K562 (cell line): ENCODE results near the gene SH3GL3.

Experiments
- ARNT ChIP-seq, 2 experiments: fragments of 450-650 bp; IDR thresholded peaks; 2 replicates each; pipeline ENCODE4 v1.6.1; 2016; ENCODE audit warnings: mild to moderate bottlenecking in 1 of 2
- FUS ChIP-seq: fragments of 200-400 bp; formaldehyde crosslinking; optimal IDR thresholded peaks from 2 replicates; pipeline ENCODE3; 2017; ENCODE audit warnings: low read depth, low read length
- HNRNPH1 ChIP-seq: fragments of 200-400 bp; formaldehyde crosslinking; optimal IDR thresholded peaks from 2 replicates; pipeline ENCODE3; 2017; ENCODE audit warnings: low read depth, mild to moderate bottlenecking, low read length, moderate library complexity
- NR1H2 ChIP-seq: sonication (generic); formaldehyde crosslinking; IDR thresholded peaks from 2 replicates; pipeline ENCODE4 v1.4.0; 2020; ENCODE audit warnings: mild to moderate bottlenecking, missing genetic modification reagents
- NRF1 ChIP-seq, 2 experiments: fragments of 450-650 bp; IDR thresholded peaks in 1 of 2; conservative IDR thresholded peaks in 1 of 2; 2 replicates each; pipeline ENCODE4 v1.6.1; 2014; ENCODE audit warnings: mild to moderate bottlenecking in 2 of 2
- POLR2A ChIP-seq: fragments of 450-650 bp; conservative IDR thresholded peaks from 2 replicates; pipeline ENCODE4 v1.6.1; 2016
- ZNF140 ChIP-seq: fragments of 250-450 bp; sonication (Bioruptor Pico); IDR thresholded peaks from 2 replicates; pipeline ENCODE4 v1.8.0; 2021; ENCODE audit warnings: moderate library complexity, mild to moderate bottlenecking, inconsistent platforms
- TF ChIP-seq, protein P1 (sequence below), 3 experiments: IDR thresholded peaks in 2 of 3; conservative IDR thresholded peaks in 1 of 3; 2 replicates each; pipeline ENCODE4 v1.5.1; 2011 to 2012; ENCODE audit warnings: low read length in 3 of 3, mild to moderate bottlenecking in 3 of 3, control low read depth in 2 of 3, improper control_type of control experiment in 1 of 3, inconsistent platforms in 1 of 3, low read depth in 1 of 3, mixed read lengths in 1 of 3, moderate library complexity in 1 of 3; ENCODE audit not compliant: insufficient read depth in 2 of 3
- TF ChIP-seq, protein P2 (sequence below): fragments of 250-450 bp; sonication (Bioruptor Pico); IDR thresholded peaks from 2 replicates; pipeline ENCODE4 v1.8.0; 2022; ENCODE audit warnings: inconsistent platforms, mild to moderate bottlenecking, moderate library complexity, borderline replicate concordance

DNA sequence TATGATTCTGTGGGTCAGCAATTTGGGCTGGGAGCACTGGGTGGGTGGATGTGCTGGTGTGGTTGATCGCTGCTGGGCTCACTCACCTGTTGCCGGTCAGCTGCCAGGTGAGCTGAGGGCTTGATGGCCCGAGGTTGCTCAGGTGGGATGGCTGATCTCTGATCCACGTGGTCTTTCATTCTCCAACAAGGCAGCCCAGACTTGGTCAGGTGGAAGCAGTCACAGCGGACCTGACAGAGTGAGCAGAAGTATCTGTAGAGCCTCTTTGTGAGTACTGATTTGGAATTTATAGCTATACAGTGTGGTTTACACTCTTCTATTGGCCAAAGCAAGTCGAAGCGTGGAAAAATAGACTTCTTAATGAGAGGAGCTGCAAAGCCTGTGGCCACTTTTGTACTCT is 109.6 kb downstream of the SH3GL3 start:
- TF ChIP-seq, protein P1, sequence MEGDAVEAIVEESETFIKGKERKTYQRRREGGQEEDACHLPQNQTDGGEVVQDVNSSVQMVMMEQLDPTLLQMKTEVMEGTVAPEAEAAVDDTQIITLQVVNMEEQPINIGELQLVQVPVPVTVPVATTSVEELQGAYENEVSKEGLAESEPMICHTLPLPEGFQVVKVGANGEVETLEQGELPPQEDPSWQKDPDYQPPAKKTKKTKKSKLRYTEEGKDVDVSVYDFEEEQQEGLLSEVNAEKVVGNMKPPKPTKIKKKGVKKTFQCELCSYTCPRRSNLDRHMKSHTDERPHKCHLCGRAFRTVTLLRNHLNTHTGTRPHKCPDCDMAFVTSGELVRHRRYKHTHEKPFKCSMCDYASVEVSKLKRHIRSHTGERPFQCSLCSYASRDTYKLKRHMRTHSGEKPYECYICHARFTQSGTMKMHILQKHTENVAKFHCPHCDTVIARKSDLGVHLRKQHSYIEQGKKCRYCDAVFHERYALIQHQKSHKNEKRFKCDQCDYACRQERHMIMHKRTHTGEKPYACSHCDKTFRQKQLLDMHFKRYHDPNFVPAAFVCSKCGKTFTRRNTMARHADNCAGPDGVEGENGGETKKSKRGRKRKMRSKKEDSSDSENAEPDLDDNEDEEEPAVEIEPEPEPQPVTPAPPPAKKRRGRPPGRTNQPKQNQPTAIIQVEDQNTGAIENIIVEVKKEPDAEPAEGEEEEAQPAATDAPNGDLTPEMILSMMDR (IDR thresholded peaks at IDR 0.05 in 2 of 3, conservative IDR thresholded peaks at IDR 0.05 in 1 of 3; ENCODE audit: insufficient read depth in 2 of 3, low read depth in 1 of 3, low read length in 3 of 3), result no peak
- TF ChIP-seq ZNF140 (CRISPR knock-in tag) (no peak), HNRNPH1 (no peak), POLR2A (no peak), NRF1 (conservative IDR thresholded peaks at IDR 0.05 in 1 of 2, IDR thresholded peaks at IDR 0.05 in 1 of 2) (no peak), NR1H2 (CRISPR knock-in tag) (no peak), ARNT (IDR thresholded peaks at IDR 0.05) (no peak), FUS (no peak)
- TF ChIP-seq, protein P2, sequence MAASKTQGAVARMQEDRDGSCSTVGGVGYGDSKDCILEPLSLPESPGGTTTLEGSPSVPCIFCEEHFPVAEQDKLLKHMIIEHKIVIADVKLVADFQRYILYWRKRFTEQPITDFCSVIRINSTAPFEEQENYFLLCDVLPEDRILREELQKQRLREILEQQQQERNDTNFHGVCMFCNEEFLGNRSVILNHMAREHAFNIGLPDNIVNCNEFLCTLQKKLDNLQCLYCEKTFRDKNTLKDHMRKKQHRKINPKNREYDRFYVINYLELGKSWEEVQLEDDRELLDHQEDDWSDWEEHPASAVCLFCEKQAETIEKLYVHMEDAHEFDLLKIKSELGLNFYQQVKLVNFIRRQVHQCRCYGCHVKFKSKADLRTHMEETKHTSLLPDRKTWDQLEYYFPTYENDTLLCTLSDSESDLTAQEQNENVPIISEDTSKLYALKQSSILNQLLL (CRISPR knock-in tag), result no peak
